HG02759 (cell line): Measurements from ENCODE around the gene SECISBP2.

ENCODE experiments used
- ATAC-seq: cut with Tn5 transposase; IDR thresholded peaks from one replicate; pipeline ENCODE4 v1.9.1; 2021; ENCODE audit warnings: mild to moderate bottlenecking, moderate library complexity; ENCODE audit not compliant: unreplicated experiment

Gene SECISBP2

GRCh38 chr9:89345476-89345875 lies 27.2 kb downstream of the SECISBP2 start:
- no peak for ATAC-seq

GRCh38 chr9:89346696-89347095 lies 28.4 kb downstream of the SECISBP2 start:
- ATAC-seq, result no peak

GRCh38 chr9:89347651-89348050 lies 29.4 kb downstream of the SECISBP2 start:
- no peak for ATAC-seq

GRCh38 chr9:89349607-89350006 lies 31.3 kb downstream of the SECISBP2 start:
- no peak for ATAC-seq

- ATAC-seq, result no peak
Measured at GRCh38 chr9:89350988-89351557, 32.8 kb downstream of the SECISBP2 start.

GRCh38 chr9:89351584-89352300 lies 33.4 kb downstream of the SECISBP2 start:
- no peak for ATAC-seq

- no peak for ATAC-seq
Measured at GRCh38 chr9:89352451-89352850, 34.2 kb downstream of the SECISBP2 start.

- ATAC-seq, result no peak
Measured at GRCh38 chr9:89352874-89353649, 34.8 kb downstream of the SECISBP2 start.

- ATAC-seq, result no peak
Measured at GRCh38 chr9:89353989-89354388, 35.7 kb downstream of the SECISBP2 start.

- ATAC-seq, result no peak
Measured at GRCh38 chr9:89354471-89354870, 36.2 kb downstream of the SECISBP2 start.

- no peak for ATAC-seq
Measured at GRCh38 chr9:89356782-89357181, 38.5 kb downstream of the SECISBP2 start.

- ATAC-seq, result no peak
Measured at GRCh38 chr9:89357331-89358197, 39.3 kb downstream of the SECISBP2 start.

GRCh38 chr9:89358376-89358916 lies 40.1 kb downstream of the SECISBP2 start:
- ATAC-seq, result no peak

GRCh38 chr9:89358985-89359384 lies 40.7 kb downstream of the SECISBP2 start:
- ATAC-seq, result no peak

- no peak for ATAC-seq
Measured at GRCh38 chr9:89359751-89360261, 41.5 kb downstream of the SECISBP2 start.

- ATAC-seq, result no peak
Measured at GRCh38 chr9:89360465-89360864, 42.2 kb downstream of the SECISBP2 start.

GRCh38 chr9:89361031-89361430 lies 42.7 kb downstream of the SECISBP2 start:
- ATAC-seq, result no peak

GRCh38 chr9:89361816-89362646 lies 43.7 kb downstream of the SECISBP2 start:
- ATAC-seq, result no peak

GRCh38 chr9:89362647-89363310 lies 44.5 kb downstream of the SECISBP2 start:
- no peak for ATAC-seq
